GM12878 (cell line): ENCODE data around the gene PTH2R. TPM values are rescaled to one million over a fixed set of nuclear protein-coding genes. Genes with fewer than 3 reads are reported as not detected.

Experiments
- BHLHE40 ChIP-seq, 2 experiments: fragments of 450-650 bp in 1 of 2; IDR thresholded peaks; 2 replicates each; pipeline ENCODE4 v1.6.1; 2011 to 2017; ENCODE audit warnings: low read depth in 2 of 2, borderline replicate concordance in 1 of 2, improper control_type of control experiment in 1 of 2, low read length in 1 of 2, mild to moderate bottlenecking in 1 of 2
- CBX5 ChIP-seq: sonication (generic); IDR thresholded peaks from 2 replicates; pipeline ENCODE4 v1.6.1; 2016; ENCODE audit warnings: low read depth, moderate library complexity, mild to moderate bottlenecking, inconsistent platforms
- CUX1 ChIP-seq: IDR thresholded peaks from 2 replicates; pipeline ENCODE4 v1.6.1; 2012; ENCODE audit warnings: improper control_type of control experiment, low read depth, low read length; ENCODE audit not compliant: insufficient replicate concordance
- EP300 ChIP-seq, 2 experiments: fragments of 150-350 bp in 1 of 2; IDR thresholded peaks; 2 replicates each; pipeline ENCODE4 v1.6.1; 2011 to 2012; ENCODE audit warnings: low read depth in 2 of 2, low read length in 2 of 2, borderline replicate concordance in 1 of 2, improper control_type of control experiment in 1 of 2, inconsistent platforms in 1 of 2; ENCODE audit not compliant: control insufficient read depth in 1 of 2
- HDAC6 ChIP-seq: fragments of 200-600 bp; sonication (generic); IDR thresholded peaks from one replicate; pipeline ENCODE4 v1.8.0; 2017; ENCODE audit warnings: antibody characterized with exemption; ENCODE audit not compliant: unreplicated experiment
- IRF3 ChIP-seq: fragments of 450-650 bp; IDR thresholded peaks from 2 replicates; pipeline ENCODE4 v1.6.1; 2014; ENCODE audit warnings: mild to moderate bottlenecking
- NFXL1 ChIP-seq: fragments of 450-650 bp; IDR thresholded peaks from 2 replicates; pipeline ENCODE4 v1.6.1; 2017; ENCODE audit warnings: antibody characterized with exemption, mild to moderate bottlenecking, borderline replicate concordance
- NFYB ChIP-seq: IDR thresholded peaks from 2 replicates; pipeline ENCODE4 v1.6.1; 2011; ENCODE audit warnings: low read depth, mild to moderate bottlenecking, low read length, improper control_type of control experiment, moderate library complexity; ENCODE audit not compliant: insufficient read depth
- PAX8 ChIP-seq: fragments of 450-650 bp; IDR thresholded peaks from 2 replicates; pipeline ENCODE4 v1.6.1; 2017; ENCODE audit warnings: mild to moderate bottlenecking, moderate library complexity
- RAD21 ChIP-seq: IDR thresholded peaks from 2 replicates; pipeline ENCODE4 v1.6.1; 2011; ENCODE audit warnings: mild to moderate bottlenecking, low read depth, low read length, moderate library complexity; ENCODE audit not compliant: insufficient read depth
- SMC3 ChIP-seq: IDR thresholded peaks from 2 replicates; pipeline ENCODE4 v1.6.1; 2011; ENCODE audit warnings: low read length, improper control_type of control experiment, borderline replicate concordance
- SREBF1 ChIP-seq: IDR thresholded peaks from 2 replicates; pipeline ENCODE4 v1.6.1; 2012; ENCODE audit warnings: mild to moderate bottlenecking, low read length
- YY1 ChIP-seq: IDR thresholded peaks from 2 replicates; pipeline ENCODE4 v1.6.1; 2011; ENCODE audit warnings: low read depth, mild to moderate bottlenecking, low read length
- polyA plus RNA-seq, 11 experiments: library from polyadenylated mRNA; depleted of rRNA in 4 of 11; unstranded in 6 of 11; stranded (reverse) in 5 of 11; fragments of >200 nt; fragmentation: Nextera tagmentation in 4 of 11; fragmentation: Illumina TruSeq in 1 of 11; extraction: Ambion mirVana in 4 of 11; extraction: Trizol in 1 of 11; gene quantifications; 1 replicate in 1 of 11; 2 replicates in 10 of 11; pipeline versions ENCODE4 v1.2.1 to v1.2.3, GENCODE V29; 2011 to 2016; ENCODE audit warnings: inconsistent platforms in 2 of 11, missing spikeins in 2 of 11, low read depth in 1 of 11
- total RNA-seq, 4 experiments: library from RNA; depleted of rRNA in 3 of 4; stranded (reverse); fragments of >200 nt in 3 of 4; fragmentation: Illumina TruSeq in 1 of 4; extraction: Trizol in 1 of 4; gene quantifications; 2 replicates each; pipeline versions ENCODE4 v1.2.1 to v1.2.3, GENCODE V29; 2013 to 2021
- TF ChIP-seq, protein P1 (sequence below): IDR thresholded peaks from 2 replicates; pipeline ENCODE4 v1.6.1; 2012; ENCODE audit warnings: low read depth, low read length, improper control_type of control experiment

PTH2R gene
- total and polyA plus RNA-seq, 10 of the 15 experiments (the other 5 are each of a cell fraction or from before 2014, with no cell fraction given), result 0.01 to 0.06 (median 0.03) TPM; not detected in 7

DNA sequence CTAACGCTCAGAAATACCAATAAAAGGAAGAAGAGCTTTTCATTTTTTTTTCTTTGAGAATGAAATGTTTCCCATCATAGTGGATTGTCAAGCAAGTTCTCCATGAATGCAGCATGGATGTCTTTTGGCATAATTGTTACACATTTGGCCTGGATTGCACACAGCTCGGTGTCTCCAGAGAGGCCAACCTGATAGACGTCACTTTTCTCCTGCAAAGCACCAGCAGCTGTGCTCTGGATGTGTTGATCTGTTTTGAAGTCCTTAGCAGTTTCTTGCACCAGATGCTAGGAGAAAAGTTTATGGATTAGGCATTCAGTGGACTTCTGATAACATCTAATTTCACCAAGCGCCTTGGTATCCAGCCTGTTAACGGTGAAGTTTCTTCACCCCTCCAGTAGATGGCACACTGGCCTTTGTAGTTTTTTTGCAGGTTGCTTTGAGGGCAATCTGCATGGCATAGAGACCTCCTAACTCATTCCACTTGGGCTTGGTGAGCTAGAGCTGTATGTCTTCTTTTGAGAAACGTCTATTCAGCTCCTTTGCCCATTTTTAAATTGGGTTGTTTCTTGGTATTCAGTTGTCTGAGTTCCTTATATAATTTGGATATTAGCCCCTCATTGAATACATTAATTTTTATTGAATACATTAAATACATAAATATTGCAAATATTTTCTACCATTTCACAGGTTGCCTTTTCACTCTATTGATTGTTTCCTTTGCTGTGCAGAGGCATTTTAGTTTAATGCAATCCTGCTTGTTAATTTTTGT is 59.7 kb downstream of the PTH2R start (continued):
- peak; percentile 77 for TF ChIP-seq RAD21
- no peak for TF ChIP-seq IRF3
- no peak for TF ChIP-seq HDAC6
- TF ChIP-seq, protein P1, sequence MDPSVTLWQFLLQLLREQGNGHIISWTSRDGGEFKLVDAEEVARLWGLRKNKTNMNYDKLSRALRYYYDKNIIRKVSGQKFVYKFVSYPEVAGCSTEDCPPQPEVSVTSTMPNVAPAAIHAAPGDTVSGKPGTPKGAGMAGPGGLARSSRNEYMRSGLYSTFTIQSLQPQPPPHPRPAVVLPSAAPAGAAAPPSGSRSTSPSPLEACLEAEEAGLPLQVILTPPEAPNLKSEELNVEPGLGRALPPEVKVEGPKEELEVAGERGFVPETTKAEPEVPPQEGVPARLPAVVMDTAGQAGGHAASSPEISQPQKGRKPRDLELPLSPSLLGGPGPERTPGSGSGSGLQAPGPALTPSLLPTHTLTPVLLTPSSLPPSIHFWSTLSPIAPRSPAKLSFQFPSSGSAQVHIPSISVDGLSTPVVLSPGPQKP, result no peak
- no peak for TF ChIP-seq PAX8
- TF ChIP-seq YY1, result 0 out of 2 replicates have a peak, but pooled peaks have one; percentile 40
- TF ChIP-seq CBX5, result no peak
- TF ChIP-seq EP300 (IDR thresholded peaks at IDR 0.05; ENCODE audit: borderline replicate concordance in 1 of 2, control insufficient read depth in 1 of 2, low read depth in 2 of 2, low read length in 2 of 2), result no peak
- no peak for TF ChIP-seq SREBF1
- TF ChIP-seq BHLHE40 (IDR thresholded peaks at IDR 0.05; ENCODE audit: borderline replicate concordance in 1 of 2, low read depth in 2 of 2, low read length in 1 of 2), result no peak
- no peak for TF ChIP-seq CUX1
- no peak for TF ChIP-seq NFXL1
- no peak for TF ChIP-seq NFYB
- peak; percentile 77; the same call in 1 of the 2 replicates for TF ChIP-seq SMC3
